CD4-positive, alpha-beta T cell treated with Interleukin-2 at 100 ng/mL for 4 hours (primary cell): Measurements from ENCODE around the gene ZFYVE21.

Experiments used
- DNase-seq: peaks from one replicate; pipeline ENCODE4 v3.0.0-alpha.2; 2020; ENCODE audit warnings: low spot score

ZFYVE21 gene

DNA sequence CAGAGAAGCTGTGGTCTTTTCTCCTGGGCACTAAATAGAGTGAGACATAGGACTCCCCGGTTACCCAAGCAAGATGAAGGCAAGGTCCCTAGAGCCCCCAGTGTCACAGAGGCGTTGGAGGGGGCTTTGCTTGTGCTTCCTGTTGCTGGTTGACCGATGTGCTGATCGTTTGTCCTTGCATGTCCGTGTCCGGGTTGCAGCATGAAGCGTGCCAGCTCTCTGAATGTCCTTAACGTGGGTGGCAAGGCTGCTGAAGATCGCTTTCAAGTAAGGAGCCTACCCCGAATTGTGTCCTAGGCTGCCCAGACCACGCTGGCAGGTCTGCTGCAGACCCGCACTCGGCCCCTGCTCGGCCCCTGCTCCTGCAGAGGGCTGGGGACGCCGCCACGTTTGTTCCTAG lies 23.5 kb upstream of the ZFYVE21 start:
- DNase-seq = no peak

DNA sequence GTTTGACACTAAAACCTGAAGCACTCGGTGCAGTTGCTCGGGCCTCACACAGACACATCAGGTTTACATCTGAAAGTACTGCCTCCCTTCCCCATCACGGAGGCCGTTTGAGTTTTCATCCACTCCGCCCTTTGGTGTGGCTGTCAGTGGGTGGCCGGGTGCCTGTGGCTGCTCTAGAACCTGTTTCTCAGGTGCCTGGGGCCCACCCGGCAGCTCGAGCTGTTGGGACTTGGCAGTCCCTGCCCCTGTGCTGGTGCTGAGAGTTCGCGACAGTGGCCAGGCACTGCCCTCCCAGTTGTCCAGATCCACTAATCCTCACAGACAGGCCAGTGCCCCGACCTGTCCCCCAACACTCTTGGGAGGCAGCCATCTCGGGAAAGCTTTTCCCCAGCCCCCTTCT lies 22.7 kb upstream of the ZFYVE21 start:
- DNase-seq = no peak

DNA sequence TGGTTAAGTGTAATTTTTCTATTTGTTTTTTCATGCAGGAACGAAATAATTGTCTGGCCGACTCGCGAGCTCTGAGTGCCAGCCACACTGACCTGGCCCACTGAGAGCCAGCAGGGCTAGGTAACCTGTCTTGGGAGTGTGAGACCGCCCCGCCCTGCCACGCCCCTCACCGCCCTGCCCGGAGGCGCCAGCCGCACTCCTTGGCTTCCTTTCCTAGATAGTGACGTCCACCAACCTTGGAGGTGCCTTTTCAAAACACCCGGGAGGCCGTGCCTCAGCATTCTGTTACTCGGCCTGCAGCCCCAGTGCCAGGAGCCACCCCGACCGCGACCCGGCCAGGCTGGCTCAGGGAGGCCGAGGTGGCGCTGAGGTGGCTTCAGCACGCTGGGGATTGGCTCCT lies 22.1 kb upstream of the ZFYVE21 start:
- DNase-seq = no peak

DNA sequence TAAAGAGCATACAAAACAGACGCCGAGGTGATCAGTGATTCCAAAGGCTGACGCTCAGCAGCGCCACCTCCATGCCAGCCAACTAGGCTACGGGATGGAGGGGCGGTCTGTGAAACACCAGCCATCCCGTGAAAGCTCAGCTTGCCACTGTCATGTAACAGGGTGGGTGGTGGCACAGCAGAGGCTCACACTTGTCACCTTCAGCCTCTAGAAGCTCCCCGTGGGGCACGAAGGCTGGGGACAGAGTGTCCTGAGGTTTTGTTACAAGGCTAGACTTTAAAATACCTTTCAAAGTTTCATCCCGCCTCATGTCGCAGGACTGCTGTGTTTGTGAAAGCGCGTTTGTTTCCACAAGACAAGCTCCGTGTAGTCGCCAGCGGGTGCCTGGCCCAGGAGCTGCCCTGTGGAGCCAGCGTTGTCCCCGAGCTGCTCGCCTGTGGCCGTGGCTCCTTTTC lies 21.0 kb upstream of the ZFYVE21 start:
- no peak for DNase-seq

DNA sequence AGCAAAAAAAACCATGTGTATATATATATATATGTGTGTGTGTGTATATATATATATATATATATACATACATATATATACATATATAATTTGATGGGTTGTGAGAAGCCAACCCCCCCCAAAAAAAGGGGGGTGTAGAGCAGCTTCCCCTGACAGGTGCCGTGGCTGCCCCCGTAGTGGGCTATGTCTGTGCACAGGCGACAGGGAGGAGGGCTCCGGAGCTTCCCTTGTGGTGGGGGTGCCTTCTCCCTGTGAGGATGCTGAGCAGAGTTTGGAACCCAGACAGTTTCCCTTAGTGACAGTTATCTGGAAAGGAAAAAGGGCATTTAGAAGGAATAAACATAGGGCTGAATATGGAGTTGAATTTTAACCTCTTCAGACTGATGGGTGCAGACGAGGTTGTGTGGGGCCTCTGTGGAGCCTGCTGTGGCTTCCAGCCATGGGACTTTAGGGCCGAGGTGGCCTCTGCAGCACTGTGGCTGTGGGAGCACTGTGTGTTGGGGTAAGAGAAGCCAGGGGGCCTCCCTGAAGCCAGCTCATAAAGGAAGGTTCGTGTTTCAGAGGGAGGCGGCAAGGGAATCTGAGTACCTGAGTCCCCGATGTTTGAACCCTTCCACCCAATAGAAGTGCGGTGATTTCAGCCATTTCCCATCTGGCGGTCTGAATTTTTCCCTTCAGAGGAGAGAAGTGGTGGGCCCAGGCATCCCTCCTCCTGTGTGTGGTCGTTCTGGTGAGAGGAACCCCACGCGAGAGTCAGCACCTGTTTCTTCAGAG lies 20.1 kb upstream of the ZFYVE21 start:
- no peak for DNase-seq

DNA sequence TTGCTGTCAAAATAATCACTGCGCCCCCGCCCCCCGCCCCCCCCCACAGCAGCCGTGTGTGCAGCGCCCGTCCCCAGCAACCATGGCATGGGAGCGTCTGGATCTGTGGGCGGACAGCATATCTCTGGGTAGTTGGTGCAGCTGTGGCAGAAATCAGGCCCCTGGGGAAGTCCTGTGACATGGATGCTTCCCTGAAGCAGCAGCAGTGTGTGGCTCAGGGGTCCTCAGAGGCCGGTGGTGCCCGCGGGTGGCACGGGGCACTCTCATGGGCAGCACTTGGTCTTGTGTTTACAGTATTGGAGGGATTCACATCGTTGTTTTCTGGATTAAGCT lies 19.6 kb upstream of the ZFYVE21 start:
- no peak for DNase-seq

DNA sequence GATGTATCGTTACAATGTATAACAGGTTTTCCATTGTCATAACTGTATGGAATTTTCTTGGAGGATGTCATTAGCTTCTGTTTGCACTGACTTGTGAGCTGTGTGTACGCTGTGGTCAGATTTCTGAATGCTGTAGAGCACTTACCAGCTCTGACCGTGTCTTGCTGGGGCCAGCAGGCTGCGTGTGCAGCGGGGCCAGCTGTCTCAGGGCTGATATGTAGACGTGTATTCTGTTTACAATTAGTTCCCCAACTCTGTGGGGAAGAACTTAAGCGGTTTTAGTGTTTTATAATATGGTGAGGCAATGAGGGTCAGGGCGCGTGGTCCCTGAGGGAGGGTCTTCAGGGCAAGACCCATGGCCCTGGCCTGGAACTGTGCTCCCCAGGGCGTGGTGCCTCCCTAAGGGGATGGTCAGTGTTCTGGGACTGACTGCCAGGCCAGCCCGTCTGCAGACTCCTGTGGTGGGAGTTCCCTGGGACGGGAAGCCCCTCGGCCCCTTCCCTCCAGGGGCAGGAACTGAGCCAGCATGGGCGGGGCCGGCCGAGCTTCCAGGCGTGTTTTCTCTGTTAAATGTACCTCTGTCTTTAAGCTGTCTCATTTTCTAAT lies 19.0 kb upstream of the ZFYVE21 start:
- no peak for DNase-seq

DNA sequence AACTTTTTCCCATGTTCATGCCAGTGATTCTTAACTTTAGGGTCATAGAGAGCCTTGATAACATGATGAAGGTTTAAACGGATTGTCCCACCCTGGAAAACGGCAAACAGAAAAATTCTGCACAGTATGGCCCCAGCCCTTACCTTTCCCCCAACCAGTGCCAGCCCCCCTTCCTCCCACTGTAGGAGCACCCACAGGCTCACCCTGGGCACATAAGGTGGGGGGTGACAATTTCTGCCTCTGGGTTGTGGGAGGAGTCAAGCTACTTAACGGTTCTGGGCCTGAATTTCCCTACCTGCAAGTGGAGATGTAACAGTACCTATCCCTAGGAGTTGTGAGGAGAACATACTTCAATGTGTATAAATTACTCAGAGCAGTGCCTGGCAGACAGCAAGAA lies 18.4 kb upstream of the ZFYVE21 start:
- DNase-seq = no peak

DNA sequence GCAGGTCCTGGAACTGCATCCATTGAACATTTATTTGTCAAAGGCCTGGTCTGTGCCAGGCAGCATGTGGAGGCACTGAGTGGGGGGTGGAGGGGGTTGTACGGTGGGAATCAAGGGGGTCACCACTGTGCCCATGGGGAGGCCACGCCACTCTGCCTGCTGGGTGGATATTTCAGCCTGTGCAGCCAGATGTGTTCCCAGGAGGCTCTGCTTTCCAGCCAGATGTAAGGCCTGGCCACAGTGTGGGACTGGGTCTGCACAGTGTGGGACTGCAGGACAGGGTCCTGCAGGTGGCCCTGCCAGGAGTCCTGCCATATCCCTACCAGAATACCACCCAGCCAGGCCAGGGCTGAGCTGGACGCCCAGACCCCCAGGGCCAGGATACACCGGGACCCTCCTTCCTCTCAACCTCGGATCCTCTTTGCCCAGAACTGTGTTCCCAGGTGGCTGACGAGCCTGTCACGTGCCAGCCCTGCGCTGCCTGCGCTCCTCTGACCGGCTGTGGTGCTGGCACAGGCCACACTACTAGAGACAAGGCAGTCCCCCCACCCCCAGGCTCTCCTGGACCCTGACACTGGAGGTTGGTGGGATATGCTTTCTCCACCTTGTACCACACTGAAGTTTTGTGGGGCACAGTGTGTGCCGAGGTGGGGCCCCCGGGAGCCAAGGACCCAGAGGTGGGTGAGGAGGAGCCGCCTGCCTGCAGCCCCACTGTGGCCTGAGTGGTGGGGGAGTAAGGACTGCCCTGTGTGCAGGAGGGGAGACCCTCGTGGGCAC lies 17.8 kb upstream of the ZFYVE21 start:
- no peak for DNase-seq

DNA sequence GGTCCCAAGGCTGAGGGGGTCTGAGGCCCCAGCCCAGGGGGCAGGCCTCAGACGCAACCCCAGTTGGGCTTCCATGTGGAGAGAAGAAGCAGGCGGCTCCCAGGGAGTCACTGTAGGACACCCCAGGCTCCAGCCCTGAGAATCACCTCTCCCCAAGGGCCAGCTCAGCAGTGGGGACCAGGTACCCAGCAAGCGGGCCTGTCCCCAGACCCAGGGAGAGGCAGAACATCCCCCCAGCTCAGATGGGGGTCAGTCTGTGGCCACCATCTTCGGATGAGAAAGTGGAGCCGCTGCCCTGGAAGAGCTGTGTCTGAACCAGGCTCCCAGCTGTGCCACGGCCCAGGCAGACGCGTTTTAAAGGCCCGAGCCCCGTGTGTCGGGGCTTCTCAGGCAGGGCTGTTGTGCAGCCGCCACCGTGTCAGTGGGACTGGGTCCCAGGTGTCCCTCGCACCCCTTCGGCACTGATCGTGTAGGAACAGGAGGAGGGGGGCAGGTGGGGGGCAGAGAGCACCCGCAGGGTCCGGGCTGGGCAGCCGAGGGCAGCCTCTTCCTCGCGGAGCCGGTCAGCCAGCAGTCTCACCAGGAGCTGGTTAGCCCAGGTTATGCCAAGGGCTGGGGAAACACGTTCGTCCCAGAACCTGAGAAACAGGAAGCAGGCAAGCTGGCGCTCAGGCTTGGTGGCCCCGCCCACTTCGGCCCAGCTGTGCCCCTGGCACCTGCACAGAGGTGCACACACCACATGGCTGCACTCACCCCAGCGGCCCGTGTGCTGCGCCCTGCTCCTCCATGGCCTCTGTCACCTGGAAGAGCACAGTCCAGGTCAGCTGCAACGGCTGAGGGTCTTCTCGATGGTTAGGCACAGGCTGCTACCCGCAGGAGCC lies 17.0 kb upstream of the ZFYVE21 start:
- no peak for DNase-seq

DNA sequence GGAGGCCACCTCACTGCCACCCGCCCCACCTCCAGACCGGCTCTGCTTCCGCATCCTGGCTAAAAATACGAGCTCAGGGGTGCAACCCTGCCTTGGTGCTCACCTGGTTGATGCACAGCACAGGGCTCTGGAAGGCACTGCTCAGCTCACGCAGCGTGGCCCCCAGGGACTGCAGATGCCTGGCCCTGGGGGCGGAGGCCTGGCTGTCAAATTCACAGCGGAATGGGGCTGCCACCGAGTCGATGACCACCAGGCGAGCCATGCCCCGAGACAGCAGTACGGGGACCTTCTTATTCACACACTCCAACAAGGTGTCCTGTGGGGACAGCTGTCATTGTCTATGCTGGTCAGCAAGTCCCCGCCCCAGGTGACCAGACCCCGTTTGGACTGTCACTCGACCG lies 16.3 kb upstream of the ZFYVE21 start:
- DNase-seq = no peak

DNA sequence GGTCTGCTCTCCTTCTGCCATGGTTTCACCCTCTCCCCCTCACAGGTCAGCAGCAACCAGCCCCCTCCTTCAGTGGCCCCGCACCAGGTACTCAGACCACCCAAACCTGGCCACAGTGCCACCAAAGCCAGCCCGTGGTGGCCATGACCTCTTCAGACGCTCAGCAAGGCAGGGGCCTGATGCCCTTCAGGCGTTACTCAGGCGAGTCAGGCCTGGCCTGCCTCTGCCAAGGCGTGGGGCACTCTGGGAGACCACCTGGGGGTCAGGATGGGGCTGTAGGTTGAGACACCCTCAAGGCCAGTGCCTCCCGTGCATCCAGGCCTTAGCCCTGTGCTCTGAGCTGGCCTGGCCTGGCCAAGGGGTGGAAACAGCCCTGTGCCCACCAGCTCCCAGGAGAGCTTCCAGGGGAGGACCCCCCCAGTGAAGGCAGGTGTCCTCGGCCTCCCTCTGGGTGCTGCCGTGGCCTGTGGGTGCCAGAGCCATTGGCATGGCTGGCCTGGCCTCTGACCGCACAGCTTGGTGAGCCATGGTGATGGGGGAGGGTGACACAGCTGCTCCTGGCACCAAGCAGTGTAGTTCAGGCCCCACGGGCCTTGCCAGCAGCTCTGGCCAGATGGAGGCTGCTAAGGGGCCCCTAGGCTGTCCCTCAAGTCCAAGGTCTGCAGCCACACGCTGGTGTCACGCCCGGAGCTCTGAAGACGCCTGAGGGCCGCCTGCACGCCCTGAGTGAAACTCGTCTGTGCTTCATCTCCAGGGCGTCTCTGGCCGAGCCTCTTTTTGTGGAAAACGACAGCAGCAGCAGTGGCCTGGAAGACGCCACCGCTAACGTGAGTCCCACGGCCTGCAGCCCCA lies 15.5 kb upstream of the ZFYVE21 start:
- no peak for DNase-seq

DNA sequence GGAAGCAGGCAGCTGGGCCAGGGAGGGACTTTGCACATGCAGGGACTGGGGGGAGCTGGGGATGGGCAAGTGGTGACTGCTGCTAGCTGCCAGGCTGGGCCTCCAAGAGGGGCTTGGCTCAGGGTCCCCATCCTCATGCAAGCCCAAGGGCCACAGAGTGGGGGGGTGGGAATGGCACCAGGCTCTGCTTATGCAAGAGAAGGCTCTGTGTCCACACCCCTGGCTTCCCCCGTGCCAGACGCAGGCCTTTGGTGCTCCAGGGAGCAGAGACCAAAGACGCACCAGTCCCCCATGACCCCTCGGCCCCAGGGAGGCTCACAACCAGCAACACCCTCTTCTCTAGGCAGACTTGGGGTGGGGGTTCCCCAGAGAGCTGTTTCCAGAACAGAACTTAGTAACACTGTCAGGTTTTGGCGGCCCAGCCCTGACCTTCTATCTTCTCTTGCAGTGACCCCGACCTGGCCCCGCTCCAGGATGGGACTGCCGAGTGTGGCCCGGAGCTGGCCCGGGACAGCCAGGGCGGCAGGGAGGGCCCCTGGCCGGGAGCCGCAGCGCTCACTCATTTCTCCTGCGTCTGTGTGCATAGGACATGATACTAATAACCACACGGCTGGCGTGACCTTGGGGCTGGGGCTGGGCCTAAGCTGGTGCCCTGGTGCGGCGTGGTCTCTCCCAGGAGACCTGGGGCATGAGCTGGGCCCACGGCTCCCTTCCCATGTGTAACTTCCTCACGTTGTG lies 14.7 kb upstream of the ZFYVE21 start:
- DNase-seq = no peak

DNA sequence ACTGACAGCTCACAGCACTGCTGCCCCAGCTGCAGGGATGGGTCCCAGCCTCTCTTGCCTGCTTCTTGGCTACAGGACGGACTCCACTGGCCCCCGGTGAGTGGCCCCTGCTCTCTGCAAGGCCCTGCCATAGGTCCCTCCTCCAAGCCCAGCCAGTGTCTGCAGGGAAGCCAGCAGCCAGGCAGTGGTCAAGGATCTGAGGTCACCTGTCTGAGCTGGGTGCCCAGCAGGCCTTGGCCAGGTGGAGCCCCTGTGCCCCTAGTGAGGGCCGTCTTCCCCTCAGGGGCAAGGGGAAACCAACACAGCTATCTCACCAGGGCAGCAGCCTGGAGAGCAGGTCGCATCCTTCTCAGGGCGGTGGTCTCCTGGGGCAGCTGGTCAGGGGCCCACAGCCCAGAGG lies 13.5 kb upstream of the ZFYVE21 start:
- DNase-seq = no peak

DNA sequence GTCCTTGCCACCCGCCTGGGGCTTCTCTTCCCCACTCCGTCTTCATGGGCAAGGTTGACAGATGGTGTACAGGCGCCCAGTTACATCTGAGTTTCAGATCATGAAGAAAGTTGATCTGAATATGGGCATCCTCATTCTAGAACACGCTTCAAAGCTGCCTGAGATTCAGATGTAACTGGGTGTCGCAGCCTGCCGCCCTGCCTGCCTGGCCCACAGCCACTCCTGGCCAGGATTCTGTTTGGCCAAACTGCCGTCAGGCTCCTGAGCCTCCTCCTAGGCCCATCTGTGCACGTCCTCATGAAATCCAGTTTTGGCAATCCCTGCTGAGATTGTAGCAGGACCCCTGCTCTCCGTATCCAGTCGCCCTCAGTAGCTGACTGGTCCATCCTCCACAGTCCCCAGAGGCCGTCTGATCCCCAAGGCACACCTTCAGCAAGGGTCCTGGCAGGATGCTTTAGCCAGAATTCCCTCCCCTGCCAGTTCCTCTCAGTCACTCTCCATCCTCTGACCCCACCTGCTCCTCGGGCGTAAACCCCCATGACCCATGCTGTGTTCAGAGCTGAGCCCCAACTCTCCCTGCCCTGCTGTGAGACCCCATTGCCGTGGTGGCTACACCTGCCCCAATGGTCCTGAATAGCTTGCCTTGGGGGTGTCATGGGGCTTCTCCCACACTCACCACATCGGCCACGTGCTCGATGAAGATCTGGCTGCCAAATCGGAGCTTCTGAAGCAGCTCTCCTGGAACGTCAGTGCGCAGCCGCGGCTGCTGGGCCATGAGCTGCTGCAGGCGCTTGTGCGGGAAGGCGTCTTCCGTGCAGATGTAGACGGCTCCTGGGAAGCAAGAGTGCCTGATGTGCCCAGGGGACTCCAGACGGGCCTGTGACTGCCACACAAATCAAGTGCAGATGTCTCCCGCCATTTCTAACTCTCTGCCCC lies 12.8 kb upstream of the ZFYVE21 start:
- DNase-seq = no peak

DNA sequence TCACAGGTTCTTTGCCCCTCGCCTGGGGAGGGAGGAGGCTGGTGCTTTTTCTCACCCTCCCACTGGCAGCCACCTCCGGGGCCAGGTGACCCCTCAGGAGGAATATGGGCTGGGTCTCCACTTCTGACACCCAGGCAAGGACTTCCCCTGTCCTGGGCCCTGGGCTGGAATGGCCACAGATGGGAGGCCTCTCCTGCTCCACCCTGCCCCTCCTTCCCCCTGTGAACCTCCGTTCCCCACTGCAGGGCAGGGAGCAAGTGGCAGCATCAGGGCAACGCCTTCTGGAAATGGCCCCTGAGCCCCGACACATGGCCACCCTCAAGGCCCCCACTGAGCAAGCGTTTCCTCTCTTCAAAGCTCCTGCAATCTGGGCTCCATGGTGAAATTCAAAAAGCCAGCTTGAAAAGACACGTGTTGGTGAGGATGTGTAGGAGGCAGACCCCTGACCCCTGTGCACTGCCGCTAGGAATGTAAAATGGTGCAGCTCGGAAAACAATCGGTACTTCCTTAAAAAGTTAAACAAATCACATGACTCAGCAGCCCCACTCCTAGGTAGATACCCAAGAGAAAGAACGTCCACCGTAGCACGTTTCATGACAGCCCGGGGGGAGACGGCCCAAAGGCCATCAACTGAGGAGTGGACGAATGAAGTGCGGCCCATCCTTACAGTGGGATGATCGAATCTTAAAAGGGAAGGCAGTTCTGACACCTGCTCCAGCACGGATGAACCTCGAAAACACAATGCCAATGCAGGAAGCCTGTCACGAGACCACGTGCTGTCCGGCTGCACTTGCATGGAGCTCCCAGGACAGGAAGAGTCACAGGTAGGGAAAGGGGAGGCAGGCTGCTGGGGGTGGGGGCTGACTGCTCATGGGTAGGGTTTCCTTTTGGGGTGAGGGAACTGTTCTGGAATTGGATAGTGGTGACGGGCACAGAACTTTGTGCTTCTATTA lies 11.9 kb upstream of the ZFYVE21 start:
- DNase-seq = no peak

DNA sequence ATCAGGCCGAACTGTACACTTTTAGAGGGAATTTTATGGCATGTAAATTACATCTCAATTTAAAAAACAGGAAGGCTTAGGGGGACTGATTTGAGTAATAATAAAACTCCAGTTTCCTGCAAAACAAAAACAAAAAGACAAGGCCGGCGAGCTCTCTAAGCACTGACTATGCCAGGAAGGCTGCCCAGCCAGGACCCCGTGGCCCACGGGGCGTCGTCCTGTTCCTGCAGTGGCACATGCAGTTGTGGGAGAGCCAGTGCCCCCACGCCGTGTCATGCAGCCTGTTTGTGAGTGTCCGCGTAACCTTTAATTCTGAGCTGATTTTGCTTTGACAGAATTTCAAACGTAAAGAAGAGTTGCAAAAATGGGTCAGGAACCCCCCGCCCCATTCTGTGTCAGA lies 10.9 kb upstream of the ZFYVE21 start:
- DNase-seq = no peak

DNA sequence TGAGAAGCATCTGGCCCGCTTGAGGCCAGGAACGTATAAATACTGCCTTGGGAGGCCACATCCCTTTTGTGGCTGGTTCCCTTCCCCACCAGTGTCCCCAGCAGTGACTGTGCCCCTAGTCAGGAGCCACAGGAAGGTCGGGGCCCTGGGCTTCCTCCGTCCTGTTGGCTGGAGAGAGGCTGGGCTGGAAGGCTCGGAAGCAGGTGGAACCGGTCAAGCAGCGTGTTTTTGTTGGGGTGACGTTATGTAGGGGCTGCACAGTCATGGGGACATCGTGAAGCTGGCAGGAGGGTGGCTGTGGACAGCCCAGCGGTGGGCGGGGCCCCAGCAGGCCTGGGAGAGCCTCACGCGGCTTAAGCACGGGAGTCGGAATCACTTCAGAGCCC lies 10.5 kb upstream of the ZFYVE21 start:
- DNase-seq = no peak
